ENCODE data around the gene IRS1. TPM values are rescaled to one million over a fixed set of nuclear protein-coding genes. Genes with fewer than 3 reads are reported as not detected.

Gene IRS1
- total and polyA plus RNA-seq, 8 donors: 3.2 to 12.7 (median 5.5) TPM

DNA sequence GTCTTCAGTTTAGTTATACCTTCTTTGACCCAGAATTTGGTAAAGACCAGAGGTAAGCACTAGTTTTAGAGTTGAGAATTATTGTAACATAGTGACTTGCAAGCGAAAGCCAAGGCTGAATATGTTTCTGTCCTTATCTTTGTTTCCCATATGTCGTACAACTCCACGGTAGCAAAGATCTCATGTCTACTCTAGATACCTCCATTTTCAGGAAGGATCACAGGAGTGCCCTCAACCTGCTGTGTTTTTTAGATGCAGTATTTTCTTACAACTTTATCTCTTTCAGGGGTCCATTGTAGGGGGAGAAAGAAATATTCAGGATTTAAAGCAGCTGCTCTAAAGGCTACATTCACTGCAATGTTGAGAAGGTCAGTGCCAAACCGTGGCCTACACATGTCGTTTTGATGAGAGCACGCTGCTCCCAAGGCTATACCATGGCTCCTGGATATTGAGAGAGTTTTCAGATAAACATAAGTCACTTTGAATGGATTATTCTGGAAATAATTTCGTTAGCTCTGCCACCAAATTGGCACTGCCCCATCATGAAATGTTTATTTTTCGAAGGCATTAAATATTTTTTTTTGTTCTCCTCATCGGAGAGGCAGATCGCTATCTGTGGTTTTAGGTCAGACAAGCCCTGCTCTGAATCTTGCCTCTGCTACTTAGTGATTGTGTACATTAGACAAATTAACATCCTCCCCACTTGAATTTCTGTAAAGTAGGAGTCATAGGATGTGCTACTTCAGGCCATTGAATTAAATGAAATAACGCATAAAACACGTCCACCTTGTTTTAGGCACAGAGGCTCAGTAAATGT lies 38.4 kb upstream of the IRS1 start:
- intact Hi-C loops (cut with DNase I): no loop called here
- TF ChIP-seq, protein P1, sequence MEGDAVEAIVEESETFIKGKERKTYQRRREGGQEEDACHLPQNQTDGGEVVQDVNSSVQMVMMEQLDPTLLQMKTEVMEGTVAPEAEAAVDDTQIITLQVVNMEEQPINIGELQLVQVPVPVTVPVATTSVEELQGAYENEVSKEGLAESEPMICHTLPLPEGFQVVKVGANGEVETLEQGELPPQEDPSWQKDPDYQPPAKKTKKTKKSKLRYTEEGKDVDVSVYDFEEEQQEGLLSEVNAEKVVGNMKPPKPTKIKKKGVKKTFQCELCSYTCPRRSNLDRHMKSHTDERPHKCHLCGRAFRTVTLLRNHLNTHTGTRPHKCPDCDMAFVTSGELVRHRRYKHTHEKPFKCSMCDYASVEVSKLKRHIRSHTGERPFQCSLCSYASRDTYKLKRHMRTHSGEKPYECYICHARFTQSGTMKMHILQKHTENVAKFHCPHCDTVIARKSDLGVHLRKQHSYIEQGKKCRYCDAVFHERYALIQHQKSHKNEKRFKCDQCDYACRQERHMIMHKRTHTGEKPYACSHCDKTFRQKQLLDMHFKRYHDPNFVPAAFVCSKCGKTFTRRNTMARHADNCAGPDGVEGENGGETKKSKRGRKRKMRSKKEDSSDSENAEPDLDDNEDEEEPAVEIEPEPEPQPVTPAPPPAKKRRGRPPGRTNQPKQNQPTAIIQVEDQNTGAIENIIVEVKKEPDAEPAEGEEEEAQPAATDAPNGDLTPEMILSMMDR (IDR thresholded peaks at IDR 0.05): no peak
- H3K9me3 ChIP-seq: no peaks in the 10 kb centered on the region
- H3K27ac ChIP-seq: no peak overlapping the region
- H3K4me3 ChIP-seq: no peak overlapping the region
- 59 to 61% methylated on average over 12 of the region's 12 CpGs for WGBS, 2 donors
- DNase-seq: no peak
- peaks cover 0 to 6% (median 0%) of the 10 kb centered on the region in 3 donors for H3K36me3 ChIP-seq
- no peaks in the 10 kb centered on the region for H3K27me3 ChIP-seq
- no peak for FAIRE-seq
- ATAC-seq: no peak
- H3K4me1 ChIP-seq: peaks cover 10 to 20% (median 16%) of the 10 kb centered on the region in 3 donors

DNA sequence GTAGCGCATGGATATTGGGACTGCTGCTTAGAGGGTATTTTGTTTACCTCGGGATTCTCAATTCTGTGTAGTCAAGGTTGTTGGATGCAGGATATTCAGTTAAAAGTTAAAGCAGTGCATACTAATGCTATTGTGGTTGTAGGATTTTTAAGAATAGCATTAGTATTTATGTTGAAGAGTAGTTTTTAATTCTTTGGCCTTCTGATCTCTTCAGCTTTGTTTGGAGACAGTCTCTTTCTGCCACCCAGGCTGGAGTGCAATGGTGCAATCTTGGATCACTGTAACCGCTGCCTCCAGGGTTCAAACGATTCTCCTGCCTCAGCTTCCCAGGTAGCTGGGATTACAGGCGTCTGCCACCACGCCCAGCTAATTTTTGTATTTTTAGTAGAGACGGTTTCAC lies 37.7 kb upstream of the IRS1 start:
- no peak for ATAC-seq
- intact Hi-C loops (cut with DNase I): no loop called here
- no peak for FAIRE-seq
- peak overlapping the region in 1 of 4 donors; percentile 100 for H3K27ac ChIP-seq
- no peak for DNase-seq
- H3K27me3 ChIP-seq: no peaks in the 10 kb centered on the region
- TF ChIP-seq, protein P1 (IDR thresholded peaks at IDR 0.05): no peak
- H3K4me1 ChIP-seq: peaks cover 10 to 20% (median 16%) of the 10 kb centered on the region in 3 donors
- no peak overlapping the region for H3K4me3 ChIP-seq
- 75 to 83% methylated on average over 7 of the region's 7 CpGs for WGBS, 2 donors
- H3K9me3 ChIP-seq: no peaks in the 10 kb centered on the region
- peaks cover 0 to 6% (median 0%) of the 10 kb centered on the region in 3 donors for H3K36me3 ChIP-seq

DNA sequence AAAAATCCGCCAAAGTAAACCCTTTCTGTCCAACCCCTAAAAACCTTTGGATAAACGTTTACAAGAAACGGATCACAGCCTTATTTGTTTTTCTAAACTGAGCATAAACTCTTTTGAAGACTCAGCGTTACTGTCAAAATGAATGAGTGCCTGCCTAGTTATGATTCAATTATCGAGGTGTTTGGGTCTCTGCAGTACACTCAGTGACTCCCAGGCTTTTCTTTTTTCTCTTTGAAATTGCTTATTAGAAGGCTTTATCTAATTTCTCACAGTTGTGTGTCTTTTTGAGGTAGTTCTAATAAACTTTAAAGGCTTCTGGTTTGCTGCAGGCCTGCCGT lies 36.9 kb upstream of the IRS1 start:
- ATAC-seq: peak; percentile 6 to 9 (median 8)
- intact Hi-C loops (cut with DNase I): no loop called here
- Histone ChIP-seq H3K36me3 (peaks cover 0 to 6% (median 0%) of the 10 kb centered on the region in 3 donors), H3K27ac (peak overlapping the region; percentile 97 to 100 (median 99)), H3K9me3 (no peaks in the 10 kb centered on the region), H3K4me1 (peaks cover 10 to 20% (median 16%) of the 10 kb centered on the region in 3 donors), H3K4me3 (peak overlapping the region; percentile 58 to 80 (median 71)), H3K27me3 (no peaks in the 10 kb centered on the region)
- 1% methylated on average over 6 of the region's 6 CpGs for WGBS, 2 donors
- no peak for FAIRE-seq
- DNase-seq: no peak
- TF ChIP-seq, protein P1 (IDR thresholded peaks at IDR 0.05): no peak

DNA sequence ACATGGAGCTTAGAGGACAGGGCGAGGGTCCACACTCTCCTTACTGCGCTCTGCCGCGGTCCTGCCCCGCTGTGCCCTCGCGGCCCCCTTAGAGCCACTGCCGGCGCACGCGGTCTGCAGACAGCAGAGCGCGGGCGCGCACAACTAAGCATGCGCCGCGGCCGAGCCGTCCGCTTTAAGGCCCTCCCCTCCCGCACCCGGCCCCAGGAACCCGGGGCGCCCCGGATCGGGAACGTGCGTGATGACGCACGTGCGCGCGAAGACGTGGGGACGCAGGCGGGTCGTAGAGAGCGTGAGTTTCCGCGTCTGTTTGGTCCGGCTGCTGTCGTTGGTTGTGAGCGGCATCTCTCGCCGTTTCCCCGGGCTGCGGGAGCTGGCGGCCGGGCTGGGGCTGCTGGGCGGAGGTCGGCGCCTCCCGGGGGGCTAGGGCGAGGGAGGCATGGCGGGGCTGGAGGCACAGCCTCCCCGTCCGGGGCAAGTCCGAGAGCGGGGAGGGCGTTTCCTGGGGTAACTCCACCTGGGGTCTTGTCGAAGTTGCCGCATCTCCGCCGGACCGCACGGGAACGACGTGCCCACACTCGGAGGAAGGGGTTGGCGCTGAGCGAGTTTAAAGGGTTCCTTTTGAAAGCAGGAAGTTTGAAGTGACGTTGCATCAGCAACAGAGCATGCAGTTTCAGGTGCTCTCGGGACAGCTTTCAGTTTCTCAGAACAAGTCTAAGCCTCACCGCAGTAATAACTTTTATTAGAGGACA lies 36.4 kb upstream of the IRS1 start, which contains the start of gene RHBDD1:
RHBDD1 (plus strand) TSS at position 259 of the 752 bp plus-strand sequence. CDS start 28,640 bp downstream, outside the sequence.
- Histone ChIP-seq H3K9me3 (no peaks in the 10 kb centered on the region), H3K27ac (peak within 1 kb of the TSS; percentile 97 to 100 (median 99)), H3K36me3 (peaks cover 0 to 6% (median 0%) of the 10 kb centered on the region in 3 donors), H3K4me1 (peaks cover 10 to 20% (median 16%) of the 10 kb centered on the region in 3 donors), H3K27me3 (no peaks in the 10 kb centered on the region), H3K4me3 (peak within 1 kb of the TSS; percentile 58 to 80 (median 71))
- WGBS, 2 donors: 1% methylated on average over 57 to 75 of the region's 75 CpGs
- FAIRE-seq (no peak), ATAC-seq (peak; percentile 96 to 99 (median 98)), DNase-seq (peak; percentile 91 to 97 (median 93))
- TF ChIP-seq, protein P1 (IDR thresholded peaks at IDR 0.05): no peak
- intact Hi-C loops (cut with DNase I): no loop called here

All from pancreas (tissue), 10 donors.